Neutrophil (primary cell): Measurements from ENCODE around the gene MAP1B.

Experiments
- H3K27ac ChIP-seq: fragments of 200-600 bp; sonication (generic); 2 replicates; pipeline ENCODE4 v1.5.1; 2016; ENCODE audit warnings: mild to moderate bottlenecking, moderate library complexity
- H3K27me3 ChIP-seq: fragments of 200-600 bp; sonication (generic); 2 replicates; pipeline ENCODE4 v1.6.0; 2016; ENCODE audit warnings: mild to moderate bottlenecking
- H3K36me3 ChIP-seq: fragments of 200-600 bp; sonication (generic); 2 replicates; pipeline ENCODE4 v1.5.1; 2017
- H3K4me1 ChIP-seq, 2 experiments: fragments of 200-600 bp in 1 of 2; sonication (generic) in 1 of 2; 1 replicate in 1 of 2; 2 replicates in 1 of 2; pipeline versions ENCODE4 v1.5.1 to v1.6.1; 2013 to 2016; ENCODE audit warnings: low read depth in 1 of 2, low read length in 1 of 2, mild to moderate bottlenecking in 1 of 2, moderate library complexity in 1 of 2; ENCODE audit not compliant: control insufficient read depth in 1 of 2, insufficient read depth in 1 of 2
- H3K4me3 ChIP-seq, 2 experiments: fragments of 200-600 bp in 1 of 2; sonication (generic) in 1 of 2; 1 replicate in 1 of 2; 2 replicates in 1 of 2; pipeline ENCODE4 v1.5.1; 2013 to 2016; ENCODE audit warnings: low read depth in 1 of 2, low read length in 1 of 2, mild to moderate bottlenecking in 1 of 2, moderate library complexity in 1 of 2
- H3K9me3 ChIP-seq: fragments of 200-600 bp; sonication (generic); 2 replicates; pipeline ENCODE4 v1.5.1; 2016
- CTCF ChIP-seq: fragments of 200-600 bp; sonication (generic); IDR thresholded peaks from 2 replicates; pipeline ENCODE4 v1.5.1; 2016; ENCODE audit warnings: antibody characterized with exemption

Gene MAP1B

GRCh38 chr5:72107131-72107900 lies at the start of gene MAP1B:
Gene MAP1B, plus strand, starts transcription at chr5:72107475. Its CDS starts 57 bp downstream, at chr5:72107532.
- no peak within 1 kb of the TSS for H3K4me3 ChIP-seq
- no peaks in the 10 kb centered on the region for H3K4me1 ChIP-seq
- no peaks in the 10 kb centered on the region for H3K9me3 ChIP-seq
- no peak for TF ChIP-seq CTCF
- H3K36me3 ChIP-seq = no peaks in the 10 kb centered on the region
- H3K27me3 ChIP-seq = peaks cover 94% of the 10 kb centered on the region
- H3K27ac ChIP-seq = no peak within 1 kb of the TSS

- Histone ChIP-seq H3K9me3 (no peaks in the 10 kb centered on the region), H3K4me1 (no peaks in the 10 kb centered on the region), H3K27me3 (peaks cover 3% of the 10 kb centered on the region), H3K4me3 (no peak overlapping the region), H3K27ac (no peak overlapping the region), H3K36me3 (no peaks in the 10 kb centered on the region)
- TF ChIP-seq CTCF = no peak
Observed at GRCh38 chr5:72057816-72058215, 49.5 kb upstream of the MAP1B start.

GRCh38 chr5:72063219-72063819 lies 44.0 kb upstream of the MAP1B start:
- no peaks in the 10 kb centered on the region for H3K27me3 ChIP-seq
- TF ChIP-seq CTCF = no peak
- no peaks in the 10 kb centered on the region for H3K9me3 ChIP-seq
- no peaks in the 10 kb centered on the region for H3K4me1 ChIP-seq
- H3K4me3 ChIP-seq = no peak overlapping the region
- H3K36me3 ChIP-seq = no peaks in the 10 kb centered on the region
- H3K27ac ChIP-seq = no peak overlapping the region

GRCh38 chr5:72064801-72065570 lies 42.3 kb upstream of the MAP1B start:
- Histone ChIP-seq H3K4me1 (no peaks in the 10 kb centered on the region), H3K4me3 (no peak overlapping the region), H3K27ac (no peak overlapping the region), H3K27me3 (no peaks in the 10 kb centered on the region), H3K9me3 (no peaks in the 10 kb centered on the region), H3K36me3 (no peaks in the 10 kb centered on the region)
- no peak for TF ChIP-seq CTCF

GRCh38 chr5:72065751-72066255 lies 41.5 kb upstream of the MAP1B start:
- H3K9me3 ChIP-seq = no peaks in the 10 kb centered on the region
- no peaks in the 10 kb centered on the region for H3K4me1 ChIP-seq
- TF ChIP-seq CTCF = no peak
- no peaks in the 10 kb centered on the region for H3K36me3 ChIP-seq
- H3K27me3 ChIP-seq = no peaks in the 10 kb centered on the region
- H3K27ac ChIP-seq = no peak overlapping the region
- no peak overlapping the region for H3K4me3 ChIP-seq
